HepG2 (cell line): ENCODE data around the gene RUNDC1. TPM values are rescaled to one million over a fixed set of nuclear protein-coding genes. Genes with fewer than 3 reads are reported as not detected.

ENCODE experiments used
- ARID3A ChIP-seq: IDR thresholded peaks from 2 replicates; pipeline ENCODE4 v1.6.1; 2012; ENCODE audit warnings: low read depth, low read length, improper control_type of control experiment
- ARNT2 ChIP-seq: sonication (generic); formaldehyde crosslinking; IDR thresholded peaks from 2 replicates; pipeline ENCODE4 v1.8.0; 2022; ENCODE audit warnings: mild to moderate bottlenecking, low read depth, missing genetic modification reagents, moderate library complexity
- ATAD3A ChIP-seq: sonication (generic); formaldehyde crosslinking; IDR thresholded peaks from 2 replicates; pipeline ENCODE4 v1.4.0; 2020; ENCODE audit warnings: missing genetic modification reagents
- ATF7 ChIP-seq, 2 experiments: fragments of 450-650 bp in 1 of 2; sonication (generic) in 1 of 2; formaldehyde crosslinking in 1 of 2; IDR thresholded peaks; 2 replicates each; pipeline versions ENCODE4 v1.4.0 to v1.6.1; 2016 to 2020; ENCODE audit warnings: antibody characterized with exemption in 1 of 2, mild to moderate bottlenecking in 1 of 2, missing genetic modification reagents in 1 of 2
- DNMT1 ChIP-seq: sonication (generic); formaldehyde crosslinking; IDR thresholded peaks from 2 replicates; pipeline ENCODE4 v1.5.1; 2020; ENCODE audit warnings: mild to moderate bottlenecking, missing genetic modification reagents
- E2F1 ChIP-seq: sonication (generic); formaldehyde crosslinking; IDR thresholded peaks from 2 replicates; pipeline ENCODE4 v1.5.0; 2020; ENCODE audit warnings: missing genetic modification reagents
- HIVEP1 ChIP-seq: sonication (generic); formaldehyde crosslinking; IDR thresholded peaks from 2 replicates; pipeline ENCODE4 v1.4.0; 2020; ENCODE audit warnings: mild to moderate bottlenecking, missing genetic modification reagents
- NPAS2 ChIP-seq: sonication (generic); formaldehyde crosslinking; IDR thresholded peaks from 2 replicates; pipeline ENCODE4 v1.8.0; 2022; ENCODE audit warnings: mild to moderate bottlenecking, missing genetic modification reagents, borderline replicate concordance
- PHF20 ChIP-seq: sonication (generic); formaldehyde crosslinking; IDR thresholded peaks from 2 replicates; pipeline ENCODE4 v1.5.0; 2020; ENCODE audit warnings: mild to moderate bottlenecking, missing genetic modification reagents
- PRPF4 ChIP-seq: fragments of 200-400 bp; formaldehyde crosslinking; IDR thresholded peaks from 2 replicates; pipeline ENCODE4 v1.6.1; 2016; ENCODE audit warnings: low read length, low read depth; ENCODE audit not compliant: poor library complexity, severe bottlenecking
- REXO4 ChIP-seq: sonication (generic); formaldehyde crosslinking; IDR thresholded peaks from 2 replicates; pipeline ENCODE4 v1.8.0; 2022; ENCODE audit warnings: missing genetic modification reagents, mild to moderate bottlenecking, borderline replicate concordance
- SOX5 ChIP-seq: IDR thresholded peaks from 2 replicates; pipeline ENCODE4 v1.6.1; 2016; ENCODE audit warnings: borderline replicate concordance
- STAG1 ChIP-seq: sonication (generic); formaldehyde crosslinking; IDR thresholded peaks from 2 replicates; pipeline ENCODE4 v1.4.0; 2020; ENCODE audit warnings: missing genetic modification reagents
- TAF1 ChIP-seq: sonication (generic); formaldehyde crosslinking; IDR thresholded peaks from 2 replicates; pipeline ENCODE4 v1.4.0; 2020; ENCODE audit warnings: missing genetic modification reagents
- YEATS2 ChIP-seq: sonication (generic); formaldehyde crosslinking; IDR thresholded peaks from 2 replicates; pipeline ENCODE4 v1.4.0; 2020; ENCODE audit warnings: missing genetic modification reagents, borderline replicate concordance
- ZFP36 ChIP-seq: fragments of 150-350 bp; IDR thresholded peaks from 2 replicates; pipeline ENCODE4 v1.6.1; 2018; ENCODE audit warnings: borderline replicate concordance, low read length, low read depth; ENCODE audit not compliant: partially characterized antibody
- ZMYM3 ChIP-seq: sonication (generic); formaldehyde crosslinking; IDR thresholded peaks from 2 replicates; pipeline ENCODE4 v1.5.1; 2020; ENCODE audit warnings: mild to moderate bottlenecking, missing genetic modification reagents
- ZNF331 ChIP-seq: sonication (generic); formaldehyde crosslinking; IDR thresholded peaks from 2 replicates; pipeline ENCODE4 v1.4.0; 2020; ENCODE audit warnings: missing genetic modification reagents
- ZNF552 ChIP-seq: sonication (generic); formaldehyde crosslinking; IDR thresholded peaks from 2 replicates; pipeline ENCODE4 v1.9.0; 2022; ENCODE audit warnings: missing genetic modification reagents, mild to moderate bottlenecking, borderline replicate concordance
- ZNF563 ChIP-seq: sonication (generic); formaldehyde crosslinking; IDR thresholded peaks from 2 replicates; pipeline ENCODE4 v1.8.0; 2022; ENCODE audit warnings: mild to moderate bottlenecking, moderate library complexity, missing genetic modification reagents
- ZNF598 ChIP-seq: sonication (generic); formaldehyde crosslinking; IDR thresholded peaks from 2 replicates; pipeline ENCODE4 v1.5.1; 2020; ENCODE audit warnings: mild to moderate bottlenecking, missing genetic modification reagents, borderline replicate concordance
- ZNF790 ChIP-seq: sonication (generic); formaldehyde crosslinking; IDR thresholded peaks from 2 replicates; pipeline ENCODE4 v1.8.0; 2022; ENCODE audit warnings: missing genetic modification reagents, mild to moderate bottlenecking, borderline replicate concordance
- polyA plus RNA-seq, 8 experiments: library from polyadenylated mRNA; depleted of rRNA in 3 of 8; stranded (reverse) in 7 of 8; unstranded in 1 of 8; fragments of >200 nt; fragmentation: Illumina TruSeq in 4 of 8; extraction: Trizol in 4 of 8; gene quantifications; 2 replicates each; pipeline versions ENCODE4 v1.2.1 to v1.2.3, GENCODE V29; 2011 to 2016; ENCODE audit warnings: low read depth in 4 of 8, missing spikeins in 1 of 8, mixed read lengths in 1 of 8; ENCODE audit not compliant: insufficient read depth in 1 of 8
- total RNA-seq, 5 experiments: library from RNA; depleted of rRNA; stranded (reverse); fragments of >200 nt; fragmentation: Illumina TruSeq; extraction: Trizol; gene quantifications; 2 replicates each; pipeline ENCODE4 v1.2.3, GENCODE V29; 2016; ENCODE audit warnings: low read depth in 1 of 5
- TF ChIP-seq, protein P1 (sequence below): sonication (generic); formaldehyde crosslinking; IDR thresholded peaks from 2 replicates; pipeline ENCODE4 v1.4.0; 2020; ENCODE audit warnings: missing genetic modification reagents; ENCODE audit errors: not compliant biosample characterization

The RUNDC1 gene
- total and polyA plus RNA-seq, 2 of the 13 experiments (the other 11 are each of a cell fraction or from before 2014, with no cell fraction given) = 10.3 to 11.4 TPM

GRCh38 chr17:43006639-43007551, 26.5 kb downstream of the RUNDC1 start, which contains the start of gene IFI35 (continued):
- TF ChIP-seq E2F1 = no peak
- no peak for TF ChIP-seq ATAD3A (CRISPR knock-in tag)
- peak; percentile 96 for TF ChIP-seq STAG1 (CRISPR knock-in tag)
- peak; percentile 87 for TF ChIP-seq ZMYM3 (CRISPR knock-in tag)
- TF ChIP-seq HIVEP1 (CRISPR knock-in tag) = no peak
- TF ChIP-seq ZNF563 (CRISPR knock-in tag) = 0 out of 2 replicates have a peak, but pooled peaks have one; percentile 30
- no peak for TF ChIP-seq ZFP36
- no peak; the same call in 1 of the 2 replicates for TF ChIP-seq YEATS2 (CRISPR knock-in tag)
- no peak for TF ChIP-seq PRPF4
- TF ChIP-seq TAF1 = peak; percentile 58; the same call in 1 of the 2 replicates
- no peak; the same call in 1 of the 2 replicates for TF ChIP-seq ZNF331
- peak; percentile 41; the same call in 1 of the 2 replicates for TF ChIP-seq ATF7 (IDR thresholded peaks at IDR 0.05)
- no peak for TF ChIP-seq ATF7 (CRISPR knock-in tag; IDR thresholded peaks at IDR 0.05)
- no peak for TF ChIP-seq ARNT2 (CRISPR knock-in tag)
- TF ChIP-seq ARID3A = no peak
- TF ChIP-seq ZNF552 (CRISPR knock-in tag) = no peak
- no peak for TF ChIP-seq PHF20 (CRISPR knock-in tag)
- no peak for TF ChIP-seq ZNF790 (CRISPR knock-in tag)
- peak; percentile 20; the same call in 1 of the 2 replicates for TF ChIP-seq SOX5 (CRISPR knock-in tag)
- TF ChIP-seq ZNF598 (CRISPR knock-in tag) = peak; percentile 25; the same call in 1 of the 2 replicates
- TF ChIP-seq, protein P1, sequence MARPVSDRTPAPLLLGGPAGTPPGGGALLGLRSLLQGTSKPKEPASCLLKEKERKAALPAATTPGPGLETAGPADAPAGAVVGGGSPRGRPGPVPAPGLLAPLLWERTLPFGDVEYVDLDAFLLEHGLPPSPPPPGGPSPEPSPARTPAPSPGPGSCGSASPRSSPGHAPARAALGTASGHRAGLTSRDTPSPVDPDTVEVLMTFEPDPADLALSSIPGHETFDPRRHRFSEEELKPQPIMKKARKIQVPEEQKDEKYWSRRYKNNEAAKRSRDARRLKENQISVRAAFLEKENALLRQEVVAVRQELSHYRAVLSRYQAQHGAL = no peak
- TF ChIP-seq DNMT1 (CRISPR knock-in tag) = 0 out of 2 replicates have a peak, but pooled peaks have one; percentile 60
- TF ChIP-seq NPAS2 (CRISPR knock-in tag) = no peak
- no peak for TF ChIP-seq REXO4 (CRISPR knock-in tag)
